CD4-positive, alpha-beta T cell treated with Interleukin-15 for 1 hour (primary cell): ENCODE measurements around the gene AGAP1.
A peak's percentile ranks its signal among the peaks of the same experiment; 100 is the strongest.
"Not testable (repeated sequence)": the region's sequence is repeated elsewhere in the genome, so short reads cannot be mapped to it uniquely, and the experiment has no call there.

Experiments
- DNase-seq: peaks from one replicate; pipeline ENCODE4 v3.0.0-alpha.2; 2020

Gene AGAP1

GRCh38 chr2:236120829-236121228 lies 627.0 kb downstream of the AGAP1 start:
- DNase-seq = no peak

- DNase-seq = no peak
Observed at GRCh38 chr2:236121546-236121945, 627.7 kb downstream of the AGAP1 start.

- no peak for DNase-seq
Observed at GRCh38 chr2:236122236-236122635, 628.4 kb downstream of the AGAP1 start.

- DNase-seq = no peak
Observed at GRCh38 chr2:236123716-236124115, 629.9 kb downstream of the AGAP1 start.

GRCh38 chr2:236124182-236124893 lies 630.5 kb downstream of the AGAP1 start:
- DNase-seq = no peak

GRCh38 chr2:236125541-236125940 lies 631.7 kb downstream of the AGAP1 start:
- no peak for DNase-seq

- no peak for DNase-seq
Observed at GRCh38 chr2:236127010-236127409, 633.2 kb downstream of the AGAP1 start.

GRCh38 chr2:236128321-236128720 lies 634.5 kb downstream of the AGAP1 start:
- DNase-seq = no peak

GRCh38 chr2:236129935-236130334 lies 636.1 kb downstream of the AGAP1 start:
- no peak for DNase-seq

- DNase-seq = no peak
Observed at GRCh38 chr2:236130349-236130998, 636.6 kb downstream of the AGAP1 start.

GRCh38 chr2:236131073-236131692 lies 637.3 kb downstream of the AGAP1 start:
- no peak for DNase-seq

- DNase-seq = no peak
Observed at GRCh38 chr2:236133410-236134012, 639.7 kb downstream of the AGAP1 start.

- no peak for DNase-seq
Observed at GRCh38 chr2:236136538-236136937, 642.7 kb downstream of the AGAP1 start.

- no peak for DNase-seq
Observed at GRCh38 chr2:236137066-236137465, 643.2 kb downstream of the AGAP1 start.

- not testable (repeated sequence) for DNase-seq
Observed at GRCh38 chr2:236141616-236142015, 647.8 kb downstream of the AGAP1 start.

GRCh38 chr2:236143811-236144210 lies 650.0 kb downstream of the AGAP1 start:
- no peak for DNase-seq

GRCh38 chr2:236146436-236146835 lies 652.6 kb downstream of the AGAP1 start:
- no peak for DNase-seq

- DNase-seq = no peak
Observed at GRCh38 chr2:236155406-236155805, 661.6 kb downstream of the AGAP1 start.

- no peak for DNase-seq
Observed at GRCh38 chr2:236156095-236156859, 662.4 kb downstream of the AGAP1 start.

GRCh38 chr2:236156860-236157194 lies 663.0 kb downstream of the AGAP1 start:
- DNase-seq = peak; percentile 8

GRCh38 chr2:236157366-236157765 lies 663.5 kb downstream of the AGAP1 start:
- no peak for DNase-seq

- DNase-seq = no peak
Observed at GRCh38 chr2:236157815-236158498, 664.1 kb downstream of the AGAP1 start.
